OCI-LY7 (cell line): ENCODE measurements around the gene AFG1L. TPM values are rescaled to one million over a fixed set of nuclear protein-coding genes. Genes with fewer than 3 reads are reported as not detected.

Source experiments
- BruUV-seq: library from RNA; stranded (reverse); fragments of 400-500 nt; replicated peaks from 2 replicates; lab custom pipeline; 2021; lab: Mats Ljungman, UMichigan
- CTCF ChIA-PET: fragments of 300-600 bp; sonication (Branson Sonifier 250); formaldehyde crosslinking; loops from one replicate; lab custom pipeline; 2022; ENCODE audit warnings: antibody characterized with exemption; ENCODE audit not compliant: unreplicated experiment; lab: Charles Lee
- POLR2A ChIA-PET: fragments of 300-600 bp; sonication (Branson Sonifier 250); formaldehyde crosslinking; loops from one replicate; lab custom pipeline; 2022; ENCODE audit warnings: antibody characterized with exemption; lab: Charles Lee
- DNase-seq: peaks from one replicate; pipeline ENCODE4 v3.0.0-alpha.2; 2015; ENCODE audit warnings: low spot score
- H2AFZ ChIP-seq: fragments of 200-600 bp; sonication (generic), shearing (Covaris generic); 2 replicates; pipeline ENCODE4 v1.6.1; 2014; ENCODE audit warnings: mild to moderate bottlenecking, antibody characterized with exemption, low read length, moderate library complexity
- H3K27ac ChIP-seq: fragments of 200-600 bp; sonication (generic); 2 replicates; pipeline ENCODE4 v1.5.1; 2014; ENCODE audit warnings: mixed run types, low read depth, mild to moderate bottlenecking, moderate library complexity, low read length, inconsistent platforms; ENCODE audit not compliant: poor library complexity, severe bottlenecking
- H3K36me3 ChIP-seq: fragments of 200-600 bp; sonication (generic); 2 replicates; pipeline ENCODE4 v1.6.1; 2014; ENCODE audit warnings: mild to moderate bottlenecking, antibody characterized with exemption, low read length, moderate library complexity, mixed read lengths; ENCODE audit not compliant: insufficient read depth
- H3K4me1 ChIP-seq: fragments of 200-600 bp; sonication (generic); 2 replicates; pipeline ENCODE4 v1.5.1; 2014; ENCODE audit warnings: mild to moderate bottlenecking, low read length; ENCODE audit not compliant: insufficient read depth, poor library complexity, severe bottlenecking
- H3K4me2 ChIP-seq: fragments of 200-600 bp; sonication (generic); 2 replicates; pipeline ENCODE4 v1.6.1; 2014; ENCODE audit warnings: mild to moderate bottlenecking, low read length
- H3K4me3 ChIP-seq: fragments of 200-600 bp; sonication (generic); 2 replicates; pipeline ENCODE4 v1.5.1; 2014; ENCODE audit warnings: mild to moderate bottlenecking, low read depth, low read length; ENCODE audit not compliant: poor library complexity, severe bottlenecking
- H3K79me2 ChIP-seq: fragments of 200-600 bp; sonication (generic); 2 replicates; pipeline ENCODE4 v1.6.1; 2016; ENCODE audit warnings: low read depth, mild to moderate bottlenecking, low read length, moderate library complexity, mixed read lengths; ENCODE audit not compliant: insufficient read depth
- H3K9me2 ChIP-seq: fragments of 200-600 bp; sonication (generic); 2 replicates; pipeline ENCODE4 v1.6.1; 2016; ENCODE audit warnings: mild to moderate bottlenecking, low read length, mixed read lengths; ENCODE audit not compliant: insufficient read depth
- H3K9me3 ChIP-seq: fragments of 200-600 bp; sonication (generic); 2 replicates; pipeline ENCODE4 v1.6.1; 2014; ENCODE audit warnings: mild to moderate bottlenecking, mixed run types, low read length, mixed read lengths
- H4K20me1 ChIP-seq: fragments of 200-600 bp; sonication (generic); 2 replicates; pipeline ENCODE4 v1.6.1; 2014; ENCODE audit warnings: mild to moderate bottlenecking, antibody characterized with exemption, low read length, moderate library complexity, mixed read lengths; ENCODE audit not compliant: insufficient read depth
- CTCF ChIP-seq: fragments of 200-600 bp; sonication (generic); conservative IDR thresholded peaks from 2 replicates; pipeline ENCODE4 v1.5.1; 2014; ENCODE audit warnings: mild to moderate bottlenecking, antibody characterized with exemption, low read length, moderate library complexity, mixed read lengths
- EZH2phosphoT487 ChIP-seq: fragments of 200-600 bp; sonication (generic); IDR thresholded peaks from 2 replicates; pipeline ENCODE4 v1.6.1; 2018; ENCODE audit warnings: low read depth, borderline replicate concordance, mild to moderate bottlenecking, mixed run types, antibody characterized with exemption, low read length, moderate library complexity, mixed read lengths
- intact Hi-C: fragments of 100-400 bp; cut with micrococcal nuclease; formaldehyde crosslinking; loops from one replicate; pipeline ENCODE4 v1.10.0; 2022; ENCODE audit not compliant: unreplicated experiment
- total RNA-seq, 2 experiments: library from RNA; depleted of rRNA in 1 of 2; stranded (reverse); fragments of >200 nt in 1 of 2; shearing (Covaris generic) in 1 of 2; gene quantifications; 2 replicates each; pipeline ENCODE4 v1.2.3, GENCODE V29; 2014 to 2022

Gene AFG1L
- total RNA-seq, 2 experiments from 2014 or later: 8.9 to 9.0 TPM

GRCh38 chr6:108469316-108469715, 174.5 kb downstream of the AFG1L start:
- ChIA-PET POLR2A (interaction anchor here (0.6 to 0.7 kb wide), 3 partner anchors 9 to 372 kb away, joined by 3 to 6 read pairs (median 6); no protein-coding TSS in a partner anchor), CTCF (no interaction called here)
- Histone ChIP-seq H4K20me1 (no peaks in the 10 kb centered on the region; the same call in 1 of the 2 replicates), H3K4me3 (no peak overlapping the region), H3K4me2 (no peak overlapping the region), H2AFZ (no peak overlapping the region), H3K9me3 (no peaks in the 10 kb centered on the region), H3K79me2 (no peaks in the 10 kb centered on the region), H3K36me3 (no peaks in the 10 kb centered on the region), H3K27ac (no peak overlapping the region), H3K9me2 (no peaks in the 10 kb centered on the region), H3K4me1 (peaks cover 11% of the 10 kb centered on the region)
- no TSS peak for BruUV-seq
- intact Hi-C loops: no loop called here
- no peak for DNase-seq
- TF ChIP-seq EZH2phosphoT487 (no peak), CTCF (no peak)

GRCh38 chr6:108473197-108473596, 178.3 kb downstream of the AFG1L start:
- ChIA-PET CTCF (no interaction called here), POLR2A (interaction anchor here (0.6 to 1.1 kb wide), 2 partner anchors 8 to 707 kb away, joined by 3 to 5 read pairs; no protein-coding TSS in a partner anchor)
- intact Hi-C loops: no loop called here
- Histone ChIP-seq H3K36me3 (no peaks in the 10 kb centered on the region), H3K4me3 (no peak overlapping the region), H2AFZ (no peak overlapping the region), H3K9me2 (no peaks in the 10 kb centered on the region), H3K27ac (no peak overlapping the region), H3K4me1 (no peaks in the 10 kb centered on the region), H3K4me2 (no peak overlapping the region), H3K79me2 (no peaks in the 10 kb centered on the region), H4K20me1 (no peaks in the 10 kb centered on the region; the same call in 1 of the 2 replicates), H3K9me3 (no peaks in the 10 kb centered on the region)
- TF ChIP-seq CTCF: no peak
- no peak for TF ChIP-seq EZH2phosphoT487
- no peak for DNase-seq
- BruUV-seq: no TSS peak

- ChIA-PET POLR2A (interaction anchor here (0.5 to 1.6 kb wide), 7 partner anchors 12 to 1806 kb away, joined by 3 to 5 read pairs (median 3); no protein-coding TSS in a partner anchor), CTCF (no interaction called here)
- Histone ChIP-seq H3K36me3 (no peaks in the 10 kb centered on the region), H3K9me2 (no peaks in the 10 kb centered on the region), H3K9me3 (no peaks in the 10 kb centered on the region), H2AFZ (no peak overlapping the region), H3K4me2 (no peak overlapping the region), H3K4me1 (no peaks in the 10 kb centered on the region), H4K20me1 (no peaks in the 10 kb centered on the region), H3K79me2 (no peaks in the 10 kb centered on the region), H3K27ac (no peak overlapping the region), H3K4me3 (no peak overlapping the region)
- no peak for DNase-seq
- intact Hi-C loops: no loop called here
- TF ChIP-seq CTCF (no peak), EZH2phosphoT487 (no peak)
- BruUV-seq: no TSS peak
These were observed 181.5 kb downstream of the AFG1L start for GRCh38 chr6:108476376-108476775.
